HepG2 (cell line): ENCODE results near the gene MED25. TPM values are rescaled to one million over a fixed set of nuclear protein-coding genes. Genes with fewer than 3 reads are reported as not detected.

Source experiments
- AHR ChIP-seq: IDR thresholded peaks from 2 replicates; pipeline ENCODE4 v1.6.1; 2018; ENCODE audit warnings: missing genetic modification reagents, missing compliant biosample characterization
- ATM ChIP-seq: fragments of 450-650 bp; IDR thresholded peaks from 2 replicates; pipeline ENCODE4 v1.7.1; 2017; ENCODE audit warnings: mild to moderate bottlenecking, borderline replicate concordance
- HNRNPLL ChIP-seq: fragments of 200-400 bp; formaldehyde crosslinking; IDR thresholded peaks from 2 replicates; pipeline ENCODE4 v1.6.1; 2017; ENCODE audit warnings: mild to moderate bottlenecking, low read depth, low read length; ENCODE audit not compliant: poor library complexity, severe bottlenecking
- KDM6A ChIP-seq: IDR thresholded peaks from 2 replicates; pipeline ENCODE4 v1.6.1; 2016; ENCODE audit warnings: low read depth
- KLF12 ChIP-seq: sonication (generic); formaldehyde crosslinking; IDR thresholded peaks from 2 replicates; pipeline ENCODE4 v1.4.0; 2020; ENCODE audit warnings: missing genetic modification reagents, borderline replicate concordance
- MATR3 ChIP-seq: sonication (generic); formaldehyde crosslinking; IDR thresholded peaks from 2 replicates; pipeline ENCODE4 v1.4.0; 2020; ENCODE audit warnings: missing genetic modification reagents
- MXI1 ChIP-seq: IDR thresholded peaks from 3 replicates; pipeline ENCODE4 v1.6.1; 2012; ENCODE audit warnings: low read depth, low read length, inconsistent platforms, borderline replicate concordance
- MYNN ChIP-seq: sonication (generic); formaldehyde crosslinking; IDR thresholded peaks from 2 replicates; pipeline ENCODE4 v1.4.0; 2020; ENCODE audit warnings: mild to moderate bottlenecking, low read depth, missing genetic modification reagents
- PLRG1 ChIP-seq: fragments of 450-650 bp; conservative IDR thresholded peaks from 2 replicates; pipeline ENCODE4 v1.6.1; 2016
- RFXAP ChIP-seq: sonication (generic); formaldehyde crosslinking; IDR thresholded peaks from 2 replicates; pipeline ENCODE4 v1.4.0; 2020; ENCODE audit warnings: missing genetic modification reagents, borderline replicate concordance
- SOX13 ChIP-seq, 3 experiments: fragments of 450-650 bp in 1 of 3; sonication (generic) in 1 of 3; formaldehyde crosslinking in 1 of 3; IDR thresholded peaks in 2 of 3; conservative IDR thresholded peaks in 1 of 3; 2 replicates each; pipeline versions ENCODE4 v1.5.0 to v1.6.1; 2016 to 2020; ENCODE audit warnings: antibody characterized with exemption in 1 of 3, mild to moderate bottlenecking in 1 of 3, missing compliant biosample characterization in 1 of 3, missing genetic modification reagents in 1 of 3, moderate library complexity in 1 of 3
- USF2 ChIP-seq, 2 experiments: sonication (generic) in 1 of 2; formaldehyde crosslinking in 1 of 2; IDR thresholded peaks; 2 replicates each; pipeline versions ENCODE4 v1.5.1 to v1.6.1; 2011 to 2020; ENCODE audit warnings: borderline replicate concordance in 1 of 2, low read depth in 1 of 2, low read length in 1 of 2, mild to moderate bottlenecking in 1 of 2, missing genetic modification reagents in 1 of 2, moderate library complexity in 1 of 2
- XRCC5 ChIP-seq: fragments of 200-400 bp; formaldehyde crosslinking; optimal IDR thresholded peaks from 2 replicates; pipeline ENCODE3; 2017; ENCODE audit warnings: mild to moderate bottlenecking, low read length
- ZBTB3 ChIP-seq: sonication (generic); formaldehyde crosslinking; IDR thresholded peaks from 2 replicates; pipeline ENCODE4 v1.4.0; 2020; ENCODE audit warnings: low read depth, mild to moderate bottlenecking, moderate library complexity, missing genetic modification reagents, borderline replicate concordance
- ZBTB37 ChIP-seq: sonication (generic); formaldehyde crosslinking; IDR thresholded peaks from 2 replicates; pipeline ENCODE4 v1.4.0; 2020; ENCODE audit warnings: mild to moderate bottlenecking, missing genetic modification reagents
- ZNF24 ChIP-seq: fragments of 450-650 bp; IDR thresholded peaks from 2 replicates; pipeline ENCODE4 v1.6.1; 2017; ENCODE audit warnings: antibody characterized with exemption, mild to moderate bottlenecking
- ZNF337 ChIP-seq: sonication (generic); formaldehyde crosslinking; IDR thresholded peaks from 2 replicates; pipeline ENCODE4 v1.5.1; 2020; ENCODE audit warnings: missing genetic modification reagents, low read depth, mild to moderate bottlenecking, borderline replicate concordance
- ZNF496 ChIP-seq: sonication (generic); formaldehyde crosslinking; IDR thresholded peaks from 2 replicates; pipeline ENCODE4 v1.8.1; 2023; ENCODE audit warnings: mild to moderate bottlenecking, moderate library complexity, missing genetic modification reagents; ENCODE audit not compliant: insufficient replicate concordance
- ZNF512B ChIP-seq: sonication (generic); formaldehyde crosslinking; IDR thresholded peaks from 2 replicates; pipeline ENCODE4 v1.5.1; 2020; ENCODE audit warnings: missing genetic modification reagents, mild to moderate bottlenecking, borderline replicate concordance
- ZNF644 ChIP-seq: IDR thresholded peaks from 2 replicates; pipeline ENCODE4 v1.6.1; 2016; ENCODE audit warnings: low read depth
- ZNF749 ChIP-seq: sonication (generic); formaldehyde crosslinking; IDR thresholded peaks from 2 replicates; pipeline ENCODE4 v1.8.0; 2022; ENCODE audit warnings: mild to moderate bottlenecking, missing genetic modification reagents, moderate library complexity, borderline replicate concordance
- ZSCAN29 ChIP-seq: sonication (generic); formaldehyde crosslinking; conservative IDR thresholded peaks from 2 replicates; pipeline ENCODE4 v1.4.0; 2020; ENCODE audit warnings: mild to moderate bottlenecking, missing genetic modification reagents
- polyA plus RNA-seq, 8 experiments: library from polyadenylated mRNA; depleted of rRNA in 3 of 8; stranded (reverse) in 7 of 8; unstranded in 1 of 8; fragments of >200 nt; fragmentation: Illumina TruSeq in 4 of 8; extraction: Trizol in 4 of 8; gene quantifications; 2 replicates each; pipeline versions ENCODE4 v1.2.1 to v1.2.3, GENCODE V29; 2011 to 2016; ENCODE audit warnings: low read depth in 4 of 8, missing spikeins in 1 of 8, mixed read lengths in 1 of 8; ENCODE audit not compliant: insufficient read depth in 1 of 8
- total RNA-seq, 5 experiments: library from RNA; depleted of rRNA; stranded (reverse); fragments of >200 nt; fragmentation: Illumina TruSeq; extraction: Trizol; gene quantifications; 2 replicates each; pipeline ENCODE4 v1.2.3, GENCODE V29; 2016; ENCODE audit warnings: low read depth in 1 of 5

Gene MED25
- total and polyA plus RNA-seq, 2 of the 13 experiments (the other 11 are each of a cell fraction or from before 2014, with no cell fraction given): 11.1 to 15.1 TPM

- TF ChIP-seq ZNF337 (CRISPR knock-in tag): no peak
- TF ChIP-seq ZSCAN29: peak; percentile 59; the same call in 1 of the 2 replicates
- no peak for TF ChIP-seq ZNF512B (CRISPR knock-in tag)
- TF ChIP-seq ZNF24: no peak
- TF ChIP-seq ZNF496: no peak
- TF ChIP-seq ATM: no peak
- TF ChIP-seq SOX13 (IDR thresholded peaks at IDR 0.05): peak; percentile 21; the same call in 1 of the 2 replicates
- TF ChIP-seq SOX13 (CRISPR knock-in tag; conservative IDR thresholded peaks at IDR 0.05 in 1 of 2, IDR thresholded peaks at IDR 0.05 in 1 of 2): no peak
- no peak for TF ChIP-seq ZBTB3 (CRISPR knock-in tag)
- TF ChIP-seq KLF12 (CRISPR knock-in tag): peak; percentile 25; the same call in 1 of the 2 replicates
- TF ChIP-seq ZNF644: no peak
- peak; percentile 65; the same call in 2 of the 3 replicates for TF ChIP-seq MXI1
- TF ChIP-seq ZBTB37 (CRISPR knock-in tag): no peak; the same call in 1 of the 2 replicates
- peak; percentile 65 for TF ChIP-seq HNRNPLL
- TF ChIP-seq PLRG1: no peak
- TF ChIP-seq RFXAP: peak; percentile 80
- TF ChIP-seq ZNF749 (CRISPR knock-in tag): no peak
- no peak for TF ChIP-seq MATR3 (CRISPR knock-in tag)
- TF ChIP-seq KDM6A (CRISPR knock-in tag): no peak
- peak; percentile 56; the same call in 1 of the 2 replicates for TF ChIP-seq AHR (CRISPR knock-in tag)
- TF ChIP-seq USF2 (IDR thresholded peaks at IDR 0.05; ENCODE audit: low read depth, low read length): no peak
- TF ChIP-seq USF2 (CRISPR knock-in tag; IDR thresholded peaks at IDR 0.05; ENCODE audit: borderline replicate concordance): peak; percentile 46
- no peak for TF ChIP-seq MYNN (CRISPR knock-in tag)
- TF ChIP-seq XRCC5: no peak
Measured at GRCh38 chr19:49866933-49867782, 49.1 kb downstream of the MED25 start, which contains the start of gene PNKP (continued).
